Astrocyte of the spinal cord (primary cell): ENCODE data around the gene CD164L2.

Source experiments
- DNase-seq: peaks from one replicate; pipeline ENCODE4 v3.0.0; 2011; ENCODE audit warnings: low read depth, low spot score
- H3K4me3 ChIP-seq: 2 replicates; pipeline ENCODE4 v1.5.1; 2011; ENCODE audit warnings: low read depth, mild to moderate bottlenecking, low read length, moderate library complexity
- CTCF ChIP-seq: IDR thresholded peaks from 2 replicates; pipeline ENCODE4 v1.5.1; 2012; ENCODE audit warnings: low read depth, mild to moderate bottlenecking, low read length, inconsistent platforms
- in situ Hi-C: cut with HindIII; loops from 2 replicates; pipeline ENCODE4 v1.10.0; 2017; ENCODE audit warnings: low sequenced_read_pairs

The CD164L2 gene

GRCh38 chr1:27377760-27378495 lies 5.2 kb downstream of the CD164L2 start:
- no peak for TF ChIP-seq CTCF
- H3K4me3 ChIP-seq: no peak overlapping the region
- no peak for DNase-seq
- in situ Hi-C loops: no loop called here

- in situ Hi-C loops: no loop called here
- no peak for DNase-seq
Measured at GRCh38 chr1:27374362-27375086, 8.6 kb downstream of the CD164L2 start, which contains the start of gene FCN3. Gene FCN3, minus strand, starts transcription at chr1:27374824. Its CDS starts 6 bp downstream, at chr1:27374818.

GRCh38 chr1:27372808-27373690 lies 10.1 kb downstream of the CD164L2 start:
- in situ Hi-C loops: no loop called here
- TF ChIP-seq CTCF: peak; percentile 42
- no peak for DNase-seq
- H3K4me3 ChIP-seq: no peak overlapping the region

More at GRCh38 chr1:27374362-27375086, 8.6 kb downstream of the CD164L2 start, which contains the start of gene FCN3:
- no peak within 1 kb of the TSS for H3K4me3 ChIP-seq
- no peak for TF ChIP-seq CTCF

- DNase-seq: no peak
- H3K4me3 ChIP-seq: no peak overlapping the region
- in situ Hi-C loops: no loop called here
- no peak for TF ChIP-seq CTCF
Measured at GRCh38 chr1:27372022-27372807, 10.9 kb downstream of the CD164L2 start.

GRCh38 chr1:27368869-27369582 lies 14.1 kb downstream of the CD164L2 start:
- H3K4me3 ChIP-seq: no peak overlapping the region
- peak; percentile 31 for DNase-seq
- in situ Hi-C loops: no loop called here
- peak; percentile 30 for TF ChIP-seq CTCF
